Activated T-cell treated with anti-CD3 and anti-CD28 coated beads, Interleukin-2, amount 50 U/mL, for 72 hours (primary cell): ENCODE measurements around the gene SLC25A13. TPM values are rescaled to one million over a fixed set of nuclear protein-coding genes. Genes with fewer than 3 reads are reported as not detected.
"Not testable (repeated sequence)": the region's sequence is repeated elsewhere in the genome, so short reads cannot be mapped to it uniquely, and the experiment has no call there.

ENCODE experiments used
- ATAC-seq, 2 donors: fragments of 150-1000 bp; cut with Tn5 transposase; replicated peaks in 1 of 2; 2 replicates each; pipeline ENCODE4 v1.10.0; 2021; ENCODE audit warnings: moderate library complexity in 2 of 2, mild to moderate bottlenecking in 1 of 2
- DNase-seq, 2 donors: peaks; one replicate each; pipeline ENCODE4 v3.0.0; 2021 to 2022; ENCODE audit warnings: mixed read lengths in 1 of 2
- H3K27ac Mint-ChIP-seq: one replicate; pipeline ENCODE4 v1.8.0; 2022; ENCODE audit warnings: mild to moderate bottlenecking, moderate library complexity, mixed read lengths
- H3K27me3 Mint-ChIP-seq: one replicate; pipeline ENCODE4 v1.8.0; 2022; ENCODE audit warnings: low read depth, mixed read lengths
- H3K36me3 Mint-ChIP-seq, 2 donors: one replicate each; pipeline ENCODE4 v1.8.0; 2022; ENCODE audit warnings: mixed read lengths in 2 of 2, mild to moderate bottlenecking in 1 of 2; ENCODE audit not compliant: insufficient read depth in 2 of 2
- H3K4me1 Mint-ChIP-seq: one replicate; pipeline ENCODE4 v1.8.0; 2022; ENCODE audit warnings: low read depth, mixed read lengths
- H3K4me3 Mint-ChIP-seq, 2 donors: one replicate each; pipeline ENCODE4 v1.8.0; 2022; ENCODE audit warnings: mild to moderate bottlenecking in 2 of 2, mixed read lengths in 2 of 2, moderate library complexity in 2 of 2
- H3K9me3 Mint-ChIP-seq, 2 donors: one replicate each; pipeline ENCODE4 v1.8.0; 2022; ENCODE audit warnings: mixed read lengths in 2 of 2
- total RNA-seq, 2 donors: library from RNA; stranded (reverse); gene quantifications; one replicate each; pipeline ENCODE4 v1.2.3, GENCODE V29; 2022

The SLC25A13 gene
- total RNA-seq, 2 donors from 2014 or later: 6.1 to 8.4 TPM

DNA sequence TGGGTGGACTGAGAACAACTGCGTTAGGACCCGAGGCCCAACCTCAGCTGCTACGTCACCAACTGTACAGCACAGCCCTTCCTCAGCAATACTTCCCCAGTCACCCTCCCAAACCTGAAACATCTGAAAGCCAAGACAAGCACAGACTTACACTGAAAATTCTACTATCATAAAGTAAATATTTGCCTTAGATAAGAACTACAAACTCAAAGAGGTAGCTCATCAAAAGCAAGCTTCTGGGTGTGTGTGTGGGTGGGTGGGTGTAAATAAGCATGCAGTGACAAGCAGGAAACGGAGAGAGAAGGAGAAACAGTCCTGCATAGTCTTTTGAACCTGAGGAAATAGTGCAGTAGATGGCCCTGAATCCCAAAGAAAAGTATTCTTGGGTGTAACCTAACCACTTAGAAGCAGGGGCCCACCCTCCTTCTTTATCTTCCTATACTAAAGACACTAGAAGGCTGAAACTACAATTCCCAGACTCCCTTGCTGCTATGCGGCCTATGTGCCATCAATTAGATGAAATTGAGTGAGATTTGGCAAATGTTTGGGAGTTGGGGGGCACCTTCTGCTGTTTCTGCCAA, 18.7 kb downstream of the SLC25A13 start:
- Mint-ChIP-seq H3K27me3 (no peaks in the 10 kb centered on the region), H3K4me3 (peak overlapping the region; percentile 64 to 78), H3K36me3 (no peaks in the 10 kb centered on the region), H3K4me1 (peaks cover 43% of the 10 kb centered on the region), H3K9me3 (no peaks in the 10 kb centered on the region), H3K27ac (peak overlapping the region; percentile 89)
- DNase-seq: no peak
- no peak for ATAC-seq

- H3K27me3 Mint-ChIP-seq: no peaks in the 10 kb centered on the region
- no peaks in the 10 kb centered on the region for H3K9me3 Mint-ChIP-seq
- H3K4me3 Mint-ChIP-seq: no peak overlapping the region
- no peak overlapping the region for H3K27ac Mint-ChIP-seq
- no peak for DNase-seq
- no peak for ATAC-seq
- H3K36me3 Mint-ChIP-seq: no peaks in the 10 kb centered on the region
- peaks cover 35% of the 10 kb centered on the region for H3K4me1 Mint-ChIP-seq
These were observed 20.9 kb downstream of the SLC25A13 start for GRCh38 chr7:96300986-96301385.

GRCh38 chr7:96300502-96300901, 21.4 kb downstream of the SLC25A13 start:
- Mint-ChIP-seq H3K4me1 (peaks cover 30% of the 10 kb centered on the region), H3K9me3 (no peaks in the 10 kb centered on the region), H3K36me3 (no peaks in the 10 kb centered on the region), H3K27ac (no peak overlapping the region), H3K4me3 (no peak overlapping the region), H3K27me3 (no peaks in the 10 kb centered on the region)
- DNase-seq: no peak
- ATAC-seq: no peak

GRCh38 chr7:96299496-96299895, 22.4 kb downstream of the SLC25A13 start:
- Mint-ChIP-seq H3K9me3 (no peaks in the 10 kb centered on the region), H3K27me3 (no peaks in the 10 kb centered on the region), H3K27ac (no peak overlapping the region), H3K36me3 (peaks cover 0 to 8% of the 10 kb centered on the region in 2 donors), H3K4me1 (peaks cover 24% of the 10 kb centered on the region), H3K4me3 (no peak overlapping the region)
- ATAC-seq (no peak), DNase-seq (no peak)

DNA sequence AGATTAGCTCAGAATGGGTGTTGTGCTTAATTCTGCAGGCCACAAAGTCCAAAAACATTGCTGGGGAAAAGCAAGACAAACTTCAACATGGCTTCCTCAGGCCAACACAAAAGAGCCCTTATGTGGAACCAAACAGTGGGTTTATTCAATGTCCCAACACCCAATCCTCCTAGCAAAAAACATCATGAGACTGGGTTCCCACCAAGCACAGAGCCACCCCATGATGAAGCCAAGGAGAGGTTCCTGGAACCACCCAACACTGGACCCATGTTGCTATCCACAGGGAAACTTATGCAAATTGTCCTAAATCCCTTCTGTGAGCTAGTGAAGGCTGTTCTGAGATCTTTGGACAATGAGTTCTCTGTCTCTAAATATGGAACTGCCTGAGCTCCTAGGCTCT, 24.0 kb downstream of the SLC25A13 start:
- Mint-ChIP-seq H3K4me3 (no peak overlapping the region), H3K9me3 (no peaks in the 10 kb centered on the region), H3K27ac (no peak overlapping the region), H3K4me1 (peaks cover 7% of the 10 kb centered on the region), H3K27me3 (no peaks in the 10 kb centered on the region), H3K36me3 (peaks cover 3 to 12% of the 10 kb centered on the region in 2 donors)
- ATAC-seq: no peak
- no peak for DNase-seq

GRCh38 chr7:96297446-96297845, 24.5 kb downstream of the SLC25A13 start:
- not testable (repeated sequence) for H3K27me3 Mint-ChIP-seq, ATAC-seq, H3K4me1 Mint-ChIP-seq, H3K27ac Mint-ChIP-seq, H3K9me3 Mint-ChIP-seq, H3K4me3 Mint-ChIP-seq, DNase-seq
- H3K36me3 Mint-ChIP-seq: peaks cover 5 to 16% of the 10 kb centered on the region in 2 donors

DNA sequence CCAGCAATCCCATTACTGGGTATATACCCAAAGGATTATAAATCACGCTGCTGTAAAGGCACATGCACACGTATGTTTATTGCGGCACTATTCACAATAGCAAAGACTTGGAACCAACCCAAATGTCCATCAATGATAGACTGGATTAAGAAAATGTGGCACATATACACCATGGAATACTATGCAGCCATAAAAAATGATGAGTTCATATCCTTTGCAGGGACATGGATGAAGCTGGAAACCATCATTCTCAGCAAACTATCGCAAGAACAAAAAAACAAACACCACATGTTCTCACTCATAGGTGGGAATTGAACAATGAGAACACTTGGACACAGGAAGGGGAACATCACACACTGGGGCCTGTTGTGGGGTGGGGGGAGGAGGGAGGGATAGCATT, 28.0 kb downstream of the SLC25A13 start:
- not testable (repeated sequence) for DNase-seq, H3K9me3 Mint-ChIP-seq, H3K4me3 Mint-ChIP-seq, H3K27ac Mint-ChIP-seq, H3K27me3 Mint-ChIP-seq, ATAC-seq, H3K4me1 Mint-ChIP-seq
- peaks cover 12 to 34% of the 10 kb centered on the region in 2 donors for H3K36me3 Mint-ChIP-seq

DNA sequence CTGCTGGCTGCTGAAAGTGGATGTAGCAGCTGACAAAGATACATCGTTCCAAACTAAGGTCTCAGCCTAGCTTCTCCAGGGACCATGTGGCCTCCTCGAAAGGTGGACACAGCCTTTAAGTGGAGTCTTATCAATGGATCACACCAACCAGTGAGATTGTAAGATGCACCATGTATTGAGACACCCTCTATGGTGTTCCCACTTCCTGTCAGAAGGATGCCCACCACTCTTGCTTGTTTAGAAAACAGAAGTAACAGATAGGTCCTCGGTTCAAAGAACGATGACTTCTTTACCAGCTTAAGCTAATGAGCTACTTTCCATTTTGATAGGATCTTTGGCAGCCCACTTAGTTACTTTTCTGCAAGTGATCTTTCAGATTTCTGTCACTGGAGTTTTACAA, 34.3 kb downstream of the SLC25A13 start:
- H3K4me3 Mint-ChIP-seq: no peak overlapping the region
- H3K27ac Mint-ChIP-seq: no peak overlapping the region
- H3K4me1 Mint-ChIP-seq: peaks cover 35% of the 10 kb centered on the region
- peaks cover 3% of the 10 kb centered on the region in 2 donors for H3K9me3 Mint-ChIP-seq
- DNase-seq: no peak
- no peaks in the 10 kb centered on the region for H3K27me3 Mint-ChIP-seq
- H3K36me3 Mint-ChIP-seq: peaks cover 10 to 25% of the 10 kb centered on the region in 2 donors
- ATAC-seq: no peak

GRCh38 chr7:96287132-96287531, 34.8 kb downstream of the SLC25A13 start:
- Mint-ChIP-seq H3K36me3 (peaks cover 9 to 22% of the 10 kb centered on the region in 2 donors), H3K27ac (no peak overlapping the region), H3K27me3 (no peaks in the 10 kb centered on the region), H3K4me3 (no peak overlapping the region), H3K9me3 (peaks cover 3% of the 10 kb centered on the region in 2 donors), H3K4me1 (peaks cover 35% of the 10 kb centered on the region)
- ATAC-seq (no peak), DNase-seq (no peak)

GRCh38 chr7:96285579-96285978, 36.3 kb downstream of the SLC25A13 start:
- ATAC-seq: peak; percentile 84 to 86
- Mint-ChIP-seq H3K36me3 (peaks cover 7 to 17% of the 10 kb centered on the region in 2 donors), H3K4me1 (peaks cover 35% of the 10 kb centered on the region), H3K27ac (peak overlapping the region; percentile 85), H3K9me3 (peaks cover 3% of the 10 kb centered on the region in 2 donors), H3K4me3 (peak overlapping the region; percentile 73 to 84), H3K27me3 (no peaks in the 10 kb centered on the region)
- peak; percentile 17 to 18 for DNase-seq

GRCh38 chr7:96284835-96285234, 37.1 kb downstream of the SLC25A13 start:
- Mint-ChIP-seq H3K4me1 (peaks cover 35% of the 10 kb centered on the region), H3K36me3 (peaks cover 7 to 15% of the 10 kb centered on the region in 2 donors), H3K27ac (peak overlapping the region; percentile 85), H3K4me3 (peak overlapping the region; percentile 73 to 84), H3K27me3 (no peaks in the 10 kb centered on the region), H3K9me3 (peaks cover 3% of the 10 kb centered on the region in 2 donors)
- DNase-seq (no peak), ATAC-seq (peak; percentile 79 to 82)

GRCh38 chr7:96284240-96284639, 37.7 kb downstream of the SLC25A13 start:
- ATAC-seq (no peak), DNase-seq (no peak)
- H3K4me3 Mint-ChIP-seq: no peak overlapping the region
- no peak overlapping the region for H3K27ac Mint-ChIP-seq
- peaks cover 35% of the 10 kb centered on the region for H3K4me1 Mint-ChIP-seq
- peaks cover under 1% of the 10 kb centered on the region in 2 donors for H3K9me3 Mint-ChIP-seq
- peaks cover 5 to 10% of the 10 kb centered on the region in 2 donors for H3K36me3 Mint-ChIP-seq
- no peaks in the 10 kb centered on the region for H3K27me3 Mint-ChIP-seq

GRCh38 chr7:96282835-96283234, 39.1 kb downstream of the SLC25A13 start:
- H3K9me3 Mint-ChIP-seq: peaks cover 0 to 1% of the 10 kb centered on the region in 2 donors
- no peak overlapping the region for H3K4me3 Mint-ChIP-seq
- no peak overlapping the region for H3K27ac Mint-ChIP-seq
- DNase-seq (no peak), ATAC-seq (no peak)
- H3K4me1 Mint-ChIP-seq: peaks cover 35% of the 10 kb centered on the region
- H3K27me3 Mint-ChIP-seq: no peaks in the 10 kb centered on the region
- peaks cover 3 to 9% of the 10 kb centered on the region in 2 donors for H3K36me3 Mint-ChIP-seq

DNA sequence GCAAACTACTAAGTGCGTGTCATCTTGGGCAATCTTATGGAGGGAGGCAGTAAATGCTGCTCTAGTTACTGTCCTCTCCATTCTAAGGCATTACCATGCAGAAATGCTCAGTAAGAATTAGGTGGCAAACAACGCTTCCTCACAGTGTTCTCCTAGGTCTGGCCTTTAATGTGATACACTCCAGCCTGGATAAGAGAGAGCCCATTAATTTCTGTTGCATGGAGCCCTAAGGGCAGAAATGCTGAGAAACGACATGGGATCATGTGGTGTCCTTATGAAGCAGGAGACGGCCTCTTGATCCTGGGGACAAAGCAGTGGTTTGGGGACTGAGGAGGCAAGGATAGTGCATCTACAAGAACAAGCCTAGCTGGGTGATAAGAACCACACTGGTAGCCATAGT, 44.0 kb downstream of the SLC25A13 start:
- ATAC-seq (no peak), DNase-seq (no peak)
- H3K4me3 Mint-ChIP-seq: no peak overlapping the region
- H3K4me1 Mint-ChIP-seq: no peaks in the 10 kb centered on the region
- H3K27me3 Mint-ChIP-seq: no peaks in the 10 kb centered on the region
- H3K9me3 Mint-ChIP-seq: peaks cover 1 to 2% of the 10 kb centered on the region in 2 donors
- peaks cover 7 to 16% of the 10 kb centered on the region in 2 donors for H3K36me3 Mint-ChIP-seq
- no peak overlapping the region for H3K27ac Mint-ChIP-seq
